DLD1 (cell line): ENCODE results near the gene MYO9B.

ENCODE experiments used
- in situ Hi-C: cut with HindIII; loops from 2 replicates; pipeline ENCODE4 v1.10.0; 2017; ENCODE audit warnings: low sequenced_read_pairs

The MYO9B gene

GRCh38 chr19:17235971-17236777 lies 160.6 kb downstream of the MYO9B start:
- in situ Hi-C loops: no loop called here

GRCh38 chr19:17236811-17237543 lies 161.4 kb downstream of the MYO9B start:
- in situ Hi-C loops: no loop called here

- in situ Hi-C loops: no loop called here
These were observed 162.4 kb downstream of the MYO9B start for GRCh38 chr19:17237747-17238706.

- in situ Hi-C loops: no loop called here
These were observed 164.6 kb downstream of the MYO9B start for GRCh38 chr19:17240062-17240752.

GRCh38 chr19:17240826-17241399 lies 165.3 kb downstream of the MYO9B start:
- in situ Hi-C loops: no loop called here

GRCh38 chr19:17242431-17243208 lies 167.0 kb downstream of the MYO9B start:
- in situ Hi-C loops: no loop called here

- in situ Hi-C loops: no loop called here
These were observed 167.7 kb downstream of the MYO9B start for GRCh38 chr19:17243211-17243829.

GRCh38 chr19:17243830-17244617 lies 168.4 kb downstream of the MYO9B start:
- in situ Hi-C loops: no loop called here

- in situ Hi-C loops: no loop called here
These were observed 169.3 kb downstream of the MYO9B start for GRCh38 chr19:17244618-17245534.

GRCh38 chr19:17245535-17245984 lies 170.0 kb downstream of the MYO9B start, which contains the start of gene NR2F6:
Gene NR2F6 (minus strand): TSS chr19:17245919. CDS start chr19:17245220, 699 bp downstream.
- in situ Hi-C loops: no loop called here

GRCh38 chr19:17246681-17247425 lies 171.3 kb downstream of the MYO9B start:
- in situ Hi-C loops: no loop called here

- in situ Hi-C loops: no loop called here
These were observed 172.6 kb downstream of the MYO9B start for GRCh38 chr19:17248011-17248776.

GRCh38 chr19:17249887-17250548 lies 174.4 kb downstream of the MYO9B start:
- in situ Hi-C loops: no loop called here

- in situ Hi-C loops: no loop called here
These were observed 179.1 kb downstream of the MYO9B start for GRCh38 chr19:17254636-17255035.

- in situ Hi-C loops: no loop called here
These were observed 179.6 kb downstream of the MYO9B start for GRCh38 chr19:17255150-17255621.
